ENCODE measurements around the gene FANCB. TPM values are rescaled to one million over a fixed set of nuclear protein-coding genes. Genes with fewer than 3 reads are reported as not detected.

Gene FANCB
- 1 to 10 TPM; 2.9 to 4.0 (median 3.5) TPM for polyA plus RNA-seq (ENCODE audit: insufficient read length in 4 of 4)

DNA sequence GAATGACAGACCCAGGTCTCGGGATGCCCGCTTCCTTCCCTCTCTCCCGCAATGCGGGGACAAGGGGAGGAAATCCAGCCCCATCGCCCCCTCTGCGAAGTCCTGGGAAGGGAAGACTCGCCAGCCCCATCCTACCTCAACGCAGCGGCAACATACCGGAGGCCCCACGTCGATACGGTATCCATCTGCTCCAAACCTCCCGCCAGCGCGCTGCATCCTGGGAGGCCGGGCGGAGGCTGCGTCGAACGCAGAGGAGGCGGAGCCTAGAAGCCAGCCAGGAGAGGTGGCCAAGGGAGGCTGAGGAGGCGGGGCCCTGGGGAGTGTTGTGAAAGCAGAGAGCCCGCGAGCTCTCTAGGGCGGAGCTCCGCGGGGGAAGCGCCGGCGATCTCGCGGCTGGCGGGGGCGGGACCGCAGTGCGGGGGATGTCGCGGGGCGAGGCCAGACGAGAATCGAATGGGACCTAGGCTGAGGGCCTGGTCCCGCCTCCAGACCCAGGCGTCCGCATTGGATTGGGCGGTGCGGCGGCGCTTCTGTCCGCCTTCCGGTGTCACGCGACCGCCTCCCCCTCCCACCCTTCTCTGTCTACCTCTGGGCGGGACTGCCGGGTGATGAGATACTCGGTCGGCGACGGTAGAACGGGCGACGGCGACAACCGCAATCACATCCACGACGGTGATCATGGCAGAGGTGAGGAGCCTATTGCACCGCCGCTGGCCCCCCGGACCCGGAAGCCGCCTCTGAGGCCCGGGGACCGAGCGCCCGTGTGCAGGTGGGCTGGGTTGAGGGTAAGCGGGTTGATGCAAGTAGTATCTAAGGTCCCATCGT, at the start of gene FANCB, which contains the start of gene MOSPD2:
Gene FANCB (minus strand): TSS at position 219 of the 825 bp plus-strand sequence. CDS start 7,559 bp downstream, outside the sequence.
Gene MOSPD2 (plus strand): TSS at position 571 of the 825 bp plus-strand sequence. CDS start 108 bp downstream, at position 679.
- peak; percentile 71 to 85 (median 84) for DNase-seq (ENCODE audit: low read depth in 4 of 4, low spot score in 3 of 4)

DNA sequence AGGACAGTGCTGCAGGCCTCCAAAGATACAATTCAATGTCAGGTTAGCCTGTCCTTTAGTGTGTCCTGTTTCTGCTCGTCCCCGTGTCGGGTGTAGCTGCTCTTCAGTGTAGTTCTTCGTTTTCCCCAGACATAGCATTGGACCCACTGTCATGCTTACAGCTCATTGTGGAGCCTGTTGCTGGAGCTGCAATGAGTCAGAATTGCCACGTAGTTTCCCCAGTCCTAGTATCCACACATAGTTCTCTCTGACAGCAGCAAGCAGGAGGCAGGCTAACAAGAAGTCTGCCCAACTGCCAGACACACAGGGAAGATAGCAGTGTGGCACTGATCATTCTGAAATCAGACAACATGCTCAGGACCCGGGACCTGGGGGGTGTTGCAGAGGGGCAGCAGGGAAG, 49.6 kb upstream of the FANCB start:
- no peak for DNase-seq (ENCODE audit: low read depth in 4 of 4, low spot score in 3 of 4)

DNA sequence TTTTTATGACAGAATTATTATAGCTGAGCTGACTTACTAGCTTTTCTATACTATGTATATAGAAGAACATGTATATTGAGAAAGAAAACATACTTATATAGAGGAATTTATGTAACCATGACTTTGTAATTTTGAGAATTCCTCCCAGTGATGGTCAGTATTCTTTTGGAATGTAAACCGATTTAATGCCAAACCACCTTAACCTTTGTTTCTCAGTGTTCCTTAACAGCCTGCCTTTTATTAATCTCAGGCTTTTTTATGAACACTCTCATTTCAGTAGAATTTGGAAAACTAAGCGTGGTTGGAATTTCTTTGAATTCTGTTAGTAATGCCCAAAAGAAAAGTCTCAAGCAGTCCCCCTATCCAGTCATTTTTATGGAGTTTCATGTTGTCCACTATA, 47.3 kb upstream of the FANCB start:
- no peak for DNase-seq (ENCODE audit: low read depth in 4 of 4, low spot score in 3 of 4)

DNA sequence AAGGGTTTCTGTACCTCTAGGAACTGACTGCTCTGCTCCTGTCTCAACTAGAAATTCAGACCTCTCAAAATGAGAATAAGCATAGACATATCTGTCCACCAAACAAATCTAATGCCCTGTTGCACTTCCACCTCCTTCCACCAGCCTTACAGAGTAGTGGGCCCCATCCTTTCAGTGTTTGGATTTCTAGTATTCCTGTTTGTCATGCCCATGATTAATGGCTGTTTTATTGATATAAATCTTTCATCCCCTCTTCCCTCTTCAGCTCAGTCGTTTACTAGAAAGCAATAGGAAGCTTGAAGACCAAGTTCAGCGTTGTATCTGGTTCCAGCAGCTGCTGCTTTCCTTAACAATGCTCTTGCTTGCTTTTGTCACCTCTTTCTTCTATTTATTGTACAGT, 46.5 kb upstream of the FANCB start:
- DNase-seq (ENCODE audit: low read depth in 4 of 4, low spot score in 3 of 4): no peak

DNA sequence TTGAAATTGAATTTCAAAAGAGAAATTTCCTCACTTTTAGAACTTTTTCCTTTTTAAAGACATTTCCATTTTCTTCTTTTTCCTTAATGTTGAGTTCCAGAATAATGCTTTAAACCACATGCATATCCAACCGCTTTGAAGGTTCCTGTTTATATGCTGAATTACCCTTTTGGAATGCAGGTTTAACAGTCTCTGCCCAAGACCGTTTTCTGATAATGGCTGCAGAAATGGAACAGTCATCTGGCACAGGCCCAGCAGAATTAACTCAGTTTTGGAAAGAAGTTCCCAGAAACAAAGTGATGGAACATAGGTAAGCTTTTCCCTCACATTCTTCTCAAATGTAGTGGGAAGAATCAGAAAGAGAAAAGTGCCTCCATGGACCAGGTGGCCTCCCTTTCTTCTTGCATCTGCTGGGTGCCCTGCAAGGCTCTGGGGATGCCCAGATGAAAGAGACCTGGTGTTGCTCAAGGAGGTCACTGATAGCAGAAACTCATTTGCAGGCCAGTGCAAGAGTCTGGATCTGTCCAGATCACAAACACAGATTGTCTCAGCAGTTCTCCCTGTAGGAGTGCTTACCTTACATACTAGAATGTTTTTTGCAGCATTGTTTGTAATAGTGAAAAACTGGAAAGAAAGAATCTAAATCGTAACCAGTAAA, 43.3 kb upstream of the FANCB start:
- no peak for DNase-seq (ENCODE audit: low read depth in 4 of 4, low spot score in 3 of 4)

DNA sequence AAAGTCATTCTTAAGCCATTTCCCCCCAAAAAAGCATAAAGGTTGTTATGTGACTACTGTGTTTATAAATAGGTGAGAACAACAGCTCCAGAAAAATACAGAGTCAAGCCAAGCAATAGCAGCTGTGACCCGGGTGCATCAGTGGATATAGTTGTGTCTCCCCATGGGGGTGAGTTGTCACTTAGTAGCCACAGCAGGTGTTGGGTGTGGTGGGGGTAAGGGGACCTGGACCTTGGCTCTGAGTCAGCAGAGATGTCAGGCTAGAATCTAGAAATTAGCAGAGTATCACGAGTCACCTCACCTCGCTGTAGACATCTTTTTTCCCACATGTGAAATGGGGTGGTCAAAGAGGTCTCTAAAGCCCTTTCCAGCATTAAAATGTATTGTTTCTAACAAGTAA, 42.7 kb upstream of the FANCB start:
- DNase-seq (ENCODE audit: low read depth in 4 of 4, low spot score in 3 of 4): no peak

DNA sequence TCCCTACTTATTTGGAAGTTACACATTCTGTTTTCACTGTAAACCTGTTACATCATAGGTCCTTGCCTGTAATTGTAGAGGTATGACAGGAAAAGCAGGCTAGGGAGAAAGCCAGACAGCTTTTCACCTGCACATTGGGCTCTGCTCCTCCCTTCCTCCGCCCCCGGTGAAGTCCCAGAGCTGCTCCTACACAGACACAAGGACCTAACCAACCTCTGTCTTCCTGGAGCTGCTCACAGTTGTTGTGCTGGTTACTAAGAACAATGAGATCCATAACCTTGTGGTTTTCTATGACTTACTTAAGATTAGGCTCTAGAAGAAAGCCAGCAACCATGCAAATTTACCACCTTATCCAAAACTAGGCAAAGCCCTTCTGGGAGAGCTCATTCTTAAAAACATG, 40.4 kb upstream of the FANCB start:
- DNase-seq (ENCODE audit: low read depth in 4 of 4, low spot score in 3 of 4): no peak

DNA sequence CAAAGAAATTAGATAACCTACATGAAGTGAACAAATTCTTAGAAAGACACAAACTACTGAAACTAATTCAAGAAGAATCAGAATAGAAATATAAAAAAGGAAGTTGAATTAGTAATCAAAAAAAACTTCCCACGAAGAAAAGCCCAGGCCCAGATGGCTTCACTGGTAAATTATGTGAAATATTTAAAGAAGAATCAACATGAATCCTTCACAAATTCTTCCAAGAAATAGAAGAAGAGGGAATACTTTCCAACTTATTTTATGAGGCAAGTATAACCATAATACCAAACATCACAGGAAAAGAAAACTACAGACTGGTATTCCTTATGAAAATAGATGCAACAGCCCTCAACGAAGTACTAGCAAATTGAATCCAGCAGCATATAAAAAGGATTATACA, 31.0 kb upstream of the FANCB start:
- no peak for DNase-seq (ENCODE audit: low read depth in 4 of 4, low spot score in 3 of 4)

DNA sequence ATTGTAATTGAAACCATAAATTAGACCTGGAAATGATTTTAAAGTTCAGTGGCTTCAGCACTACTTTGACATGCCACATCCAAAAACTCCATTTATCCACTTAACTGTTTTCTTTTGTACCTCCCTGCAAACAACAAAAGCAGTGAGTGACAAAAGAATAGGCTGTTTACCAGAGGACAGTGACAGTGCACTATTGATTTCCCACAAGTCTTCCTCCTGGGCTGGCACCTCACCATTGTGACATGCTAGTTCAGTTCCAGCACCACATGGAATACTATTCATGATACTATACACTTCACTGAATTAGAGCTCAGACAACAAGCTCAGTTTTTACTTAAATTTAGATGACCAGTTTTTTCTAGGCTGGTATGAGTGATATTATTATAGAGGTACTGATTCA, 29.7 kb upstream of the FANCB start:
- no peak for DNase-seq (ENCODE audit: low read depth in 4 of 4, low spot score in 3 of 4)

DNA sequence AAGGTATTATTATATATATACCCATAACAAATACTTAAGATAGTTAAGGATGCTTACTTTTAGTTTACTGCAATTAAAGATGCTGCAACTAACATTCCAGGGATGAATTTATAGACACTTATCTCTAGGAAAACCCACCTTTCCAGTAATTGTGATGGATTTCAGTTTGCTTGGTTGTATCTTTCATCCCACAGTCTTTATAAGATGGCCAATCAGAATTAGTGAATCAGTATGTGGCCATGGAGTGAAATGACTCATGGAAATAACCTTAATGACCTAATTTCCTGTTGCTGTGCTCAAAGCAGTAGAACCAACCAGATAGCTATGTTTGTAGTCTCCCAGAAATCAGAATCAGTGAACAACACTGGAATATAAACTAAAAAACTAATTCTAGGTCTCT, 26.7 kb upstream of the FANCB start:
- no peak for DNase-seq (ENCODE audit: low read depth in 4 of 4, low spot score in 3 of 4)

DNA sequence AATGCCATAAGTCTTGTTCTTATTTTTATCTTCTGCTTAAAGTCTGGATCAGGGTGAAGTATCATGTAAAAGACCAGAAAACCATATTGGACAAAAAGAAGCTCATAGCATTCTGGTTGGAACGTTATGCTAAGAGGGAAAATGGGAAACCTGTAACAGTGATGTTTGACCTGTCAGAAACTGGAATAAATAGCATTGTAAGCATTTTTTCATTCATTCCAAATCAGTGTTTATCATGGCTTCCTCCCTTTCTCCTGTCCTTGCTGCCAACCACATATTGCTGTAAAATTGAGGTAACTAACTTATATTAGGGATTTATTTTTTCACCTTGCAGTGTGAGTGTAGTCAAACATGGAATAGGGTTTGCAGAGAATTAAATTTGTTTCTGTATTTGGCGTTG, 24.2 kb upstream of the FANCB start:
- no peak for DNase-seq (ENCODE audit: low read depth in 4 of 4, low spot score in 3 of 4)

DNA sequence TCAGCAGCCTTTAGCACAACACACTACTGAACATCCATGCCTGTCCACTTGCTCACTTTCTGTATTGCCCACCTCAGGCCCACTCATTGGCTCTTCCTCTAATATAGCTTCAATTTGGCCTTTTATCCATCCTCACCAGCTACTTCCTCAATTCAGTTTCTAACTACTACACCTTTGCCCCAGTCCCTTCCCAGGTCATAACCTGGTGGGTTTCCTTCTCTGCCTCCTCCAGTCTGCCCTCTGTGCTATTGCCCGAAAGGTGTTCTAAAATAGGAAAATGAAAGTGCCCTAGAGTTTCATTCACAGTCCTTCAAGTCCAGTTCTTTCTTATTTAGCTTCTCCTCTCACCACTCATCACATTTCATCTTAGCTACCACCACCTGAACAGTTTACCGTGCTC, 23.4 kb upstream of the FANCB start:
- DNase-seq (ENCODE audit: low read depth in 4 of 4, low spot score in 3 of 4): no peak

DNA sequence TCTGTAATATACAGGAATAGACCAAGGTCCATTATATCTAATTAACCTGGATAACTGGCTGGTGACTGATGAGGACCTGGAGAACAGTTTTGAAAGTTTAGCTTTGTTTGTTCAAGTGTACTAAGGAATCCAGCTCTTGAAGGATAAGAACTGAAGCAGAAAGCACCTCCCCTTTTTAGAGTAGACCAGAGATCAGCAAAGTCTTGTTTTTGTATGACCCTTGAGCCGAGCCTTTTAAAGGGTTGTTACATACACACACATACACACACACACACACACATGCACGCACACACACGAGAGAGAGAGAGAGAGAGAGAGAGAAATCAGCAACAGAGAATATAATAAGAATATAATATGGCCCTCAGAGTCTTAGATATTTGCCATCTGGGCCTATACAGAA, 13.4 kb upstream of the FANCB start:
- DNase-seq (ENCODE audit: low read depth in 4 of 4, low spot score in 3 of 4): no peak

DNA sequence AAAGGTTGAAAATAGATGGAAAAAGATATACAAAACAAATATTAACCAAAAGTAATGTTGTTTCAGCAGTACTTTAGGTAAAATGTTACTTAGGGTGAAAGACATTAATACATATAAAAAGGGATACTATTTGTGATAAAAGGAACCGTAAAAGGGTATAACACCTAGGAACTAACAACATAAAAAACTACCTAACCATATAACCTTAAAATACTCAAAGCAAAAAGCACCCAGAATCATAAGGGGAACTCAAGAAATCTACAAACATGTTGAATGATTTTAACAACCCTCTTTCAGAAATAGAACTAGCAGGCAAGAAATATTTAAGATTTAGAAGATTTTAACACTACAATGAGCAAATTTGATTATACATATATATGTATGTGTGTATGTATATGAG, 11.8 kb upstream of the FANCB start:
- no peak for DNase-seq (ENCODE audit: low read depth in 4 of 4, low spot score in 3 of 4)

DNA sequence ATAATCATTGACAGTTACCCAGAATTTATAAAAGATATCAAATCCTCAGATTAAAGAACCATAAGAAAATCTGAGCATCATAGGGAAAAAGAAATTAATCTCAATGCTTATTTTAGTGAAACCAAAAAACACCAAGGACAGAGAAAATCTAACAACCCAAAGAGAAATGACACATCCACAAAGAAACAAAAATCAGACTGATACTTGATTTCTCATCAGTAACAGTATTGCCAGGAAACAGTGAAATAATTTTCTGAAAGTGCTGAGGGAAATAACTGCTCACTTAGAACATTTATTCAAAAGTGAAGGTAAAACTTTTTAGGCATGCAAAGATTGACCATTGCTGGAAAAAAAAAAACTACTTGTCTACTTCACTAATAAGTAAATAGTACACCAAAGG, 11.0 kb upstream of the FANCB start:
- DNase-seq (ENCODE audit: low read depth in 4 of 4, low spot score in 3 of 4): no peak

DNA sequence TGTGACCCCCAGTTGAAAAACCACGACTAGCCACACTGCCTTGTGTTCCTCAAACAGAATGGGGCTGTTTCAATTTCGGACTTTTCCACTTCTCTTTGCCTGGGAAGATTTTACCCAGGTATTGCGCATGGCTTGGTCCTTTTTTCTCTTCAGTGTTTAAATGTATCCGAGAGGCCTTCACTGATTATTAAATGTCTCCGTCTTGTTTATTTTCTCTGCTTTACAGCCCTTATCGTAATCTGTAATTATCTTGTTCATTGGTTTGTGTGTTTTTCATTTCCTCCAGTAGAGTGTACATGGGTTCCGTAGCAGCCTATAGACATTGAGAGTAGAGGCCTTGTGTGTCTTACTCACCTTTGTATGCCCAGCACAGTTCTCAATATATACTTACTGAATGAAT, 2.8 kb upstream of the FANCB start:
- DNase-seq (ENCODE audit: low read depth in 4 of 4, low spot score in 3 of 4): no peak

DNA sequence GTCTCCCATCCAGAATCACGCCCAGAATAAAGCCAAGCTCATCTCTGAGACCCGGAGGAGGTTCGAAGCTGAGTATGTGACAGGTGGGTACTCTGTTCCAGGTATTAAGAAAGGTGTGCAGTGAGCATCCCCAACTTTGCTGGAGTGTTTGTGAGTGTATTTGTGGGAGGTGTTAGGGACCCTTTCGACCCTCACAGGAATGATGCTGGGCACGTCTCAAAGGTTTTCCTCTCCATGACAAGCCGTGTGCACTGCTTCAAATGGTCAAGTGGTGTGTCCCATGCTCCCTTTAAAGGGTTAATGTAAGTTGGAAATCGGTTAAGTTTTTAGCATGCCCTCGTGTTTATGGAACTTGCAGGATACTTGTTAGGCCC, 794 bp upstream of the FANCB start:
- DNase-seq (ENCODE audit: low read depth in 4 of 4, low spot score in 3 of 4): no peak

DNA sequence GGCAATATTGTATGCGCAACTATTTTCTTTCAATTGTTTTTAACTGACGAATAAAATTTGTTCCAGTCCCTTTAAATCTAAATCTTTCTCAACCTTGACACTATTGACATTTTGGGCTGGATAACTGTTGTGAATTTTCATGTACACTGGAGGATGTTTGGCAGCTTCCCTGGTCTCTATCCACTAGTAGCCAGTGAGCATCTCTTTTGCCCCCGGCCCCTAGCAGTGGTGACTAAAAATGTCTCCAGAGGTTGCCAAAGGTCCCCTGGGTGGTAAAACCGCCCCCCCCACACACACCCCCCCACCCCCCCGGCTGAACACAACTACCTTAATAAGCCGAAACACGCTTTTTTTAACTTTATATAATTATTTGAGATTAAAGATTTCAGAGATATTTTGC, 514 bp downstream of the FANCB start:
- DNase-seq (ENCODE audit: low read depth in 4 of 4, low spot score in 3 of 4): no peak

DNA sequence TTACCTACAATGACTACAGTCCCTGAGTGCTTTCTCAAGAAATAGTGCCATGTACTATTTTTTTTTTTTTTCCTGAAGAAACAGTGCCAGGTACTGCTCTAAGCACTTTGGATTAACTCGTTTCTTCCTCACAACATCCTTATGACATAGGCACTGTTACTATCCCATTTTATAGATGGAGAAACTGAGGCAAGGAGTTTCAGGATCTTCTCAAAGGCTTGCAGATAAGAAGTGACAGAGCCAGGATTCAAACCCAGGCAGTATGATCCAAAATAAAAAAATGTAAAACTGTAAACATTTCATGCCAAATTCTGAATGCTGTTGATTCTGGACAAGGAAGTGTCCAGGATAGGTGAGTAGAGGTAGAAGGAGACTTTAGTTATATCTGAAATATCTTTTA, 1.1 kb downstream of the FANCB start:
- DNase-seq (ENCODE audit: low read depth in 4 of 4, low spot score in 3 of 4): no peak

DNA sequence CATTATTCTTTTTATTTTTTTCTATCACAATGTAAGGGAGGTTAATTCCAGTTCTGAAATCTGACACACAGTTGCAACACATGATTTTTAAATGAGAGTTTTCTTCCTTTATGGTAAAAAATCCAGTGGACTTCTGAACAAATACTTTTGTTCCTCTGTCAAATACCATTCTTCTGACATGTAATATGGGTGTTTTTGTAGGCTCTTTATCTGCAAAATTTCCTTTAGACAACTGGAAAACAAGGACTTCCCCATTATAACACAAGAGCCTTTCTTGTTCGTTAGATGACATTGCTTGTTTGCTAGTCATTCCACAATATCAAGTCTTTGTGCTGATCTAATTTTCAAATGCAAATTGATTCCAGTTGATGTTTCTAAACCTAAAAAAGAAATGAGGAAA, 7.7 kb downstream of the FANCB start:
- DNase-seq (ENCODE audit: low read depth in 4 of 4, low spot score in 3 of 4): no peak

DNA sequence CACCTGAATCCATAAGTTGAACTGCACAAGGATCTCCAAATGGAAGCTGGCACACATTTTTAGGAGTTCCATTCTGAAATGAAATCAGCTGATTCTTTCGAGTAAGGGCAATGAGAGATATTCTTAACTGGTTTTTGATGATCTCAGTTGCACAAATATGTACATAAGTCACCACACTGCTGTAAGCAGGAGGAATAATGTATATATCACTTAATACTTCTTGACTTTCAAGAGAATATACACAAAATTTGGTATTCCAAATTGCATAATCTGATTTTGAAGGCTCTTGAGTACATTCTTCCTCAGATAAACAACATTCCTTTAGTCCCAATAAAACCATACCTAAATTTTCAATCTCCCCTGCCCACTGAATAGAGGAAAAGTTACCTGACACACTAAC, 8.2 kb downstream of the FANCB start:
- DNase-seq (ENCODE audit: low read depth in 4 of 4, low spot score in 3 of 4): no peak

DNA sequence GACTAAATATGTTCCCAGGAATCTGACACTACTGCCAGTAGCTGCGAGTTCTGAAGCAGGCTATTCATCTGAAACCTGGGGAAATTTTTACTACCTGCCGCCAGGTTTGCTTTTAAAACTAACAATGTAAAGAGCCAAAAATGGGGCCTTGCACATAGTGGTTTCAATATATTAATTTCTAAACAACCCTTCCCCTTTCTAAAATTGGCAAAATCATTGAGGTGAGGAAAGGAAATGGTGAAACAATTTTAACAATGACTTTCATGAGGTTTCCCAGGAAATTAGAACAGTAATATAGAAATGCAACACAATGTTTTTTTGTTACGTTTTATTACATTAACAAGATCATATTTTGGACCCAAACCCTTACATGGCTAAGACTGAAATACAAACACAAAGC, 21.3 kb downstream of the FANCB start:
- DNase-seq (ENCODE audit: low read depth in 4 of 4, low spot score in 3 of 4): no peak

Data from right renal pelvis (tissue), 4 donors.